ENCODE data around the gene RAE1.

DNA sequence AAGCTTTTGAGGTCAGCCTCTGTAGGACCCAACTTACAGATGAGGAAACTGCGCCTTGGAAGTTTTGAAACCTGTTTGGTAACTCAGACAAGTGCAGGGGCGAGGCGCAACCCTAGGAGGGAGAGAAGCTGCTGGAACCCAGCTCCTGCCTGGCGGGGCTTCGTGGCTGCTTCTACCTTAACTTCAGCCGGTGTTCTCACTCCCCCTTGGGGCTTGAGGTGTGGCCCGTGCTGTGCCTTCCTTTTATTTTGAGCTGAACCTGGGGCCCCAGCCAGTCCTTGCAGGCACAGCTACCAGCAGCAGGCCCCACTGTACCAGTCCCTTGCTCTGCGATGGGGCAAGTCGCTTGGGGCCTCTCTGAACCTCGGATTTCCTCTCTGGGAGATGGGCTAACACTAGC, 52.2 kb downstream of the RAE1 start:
- TF ChIP-seq, protein P1, sequence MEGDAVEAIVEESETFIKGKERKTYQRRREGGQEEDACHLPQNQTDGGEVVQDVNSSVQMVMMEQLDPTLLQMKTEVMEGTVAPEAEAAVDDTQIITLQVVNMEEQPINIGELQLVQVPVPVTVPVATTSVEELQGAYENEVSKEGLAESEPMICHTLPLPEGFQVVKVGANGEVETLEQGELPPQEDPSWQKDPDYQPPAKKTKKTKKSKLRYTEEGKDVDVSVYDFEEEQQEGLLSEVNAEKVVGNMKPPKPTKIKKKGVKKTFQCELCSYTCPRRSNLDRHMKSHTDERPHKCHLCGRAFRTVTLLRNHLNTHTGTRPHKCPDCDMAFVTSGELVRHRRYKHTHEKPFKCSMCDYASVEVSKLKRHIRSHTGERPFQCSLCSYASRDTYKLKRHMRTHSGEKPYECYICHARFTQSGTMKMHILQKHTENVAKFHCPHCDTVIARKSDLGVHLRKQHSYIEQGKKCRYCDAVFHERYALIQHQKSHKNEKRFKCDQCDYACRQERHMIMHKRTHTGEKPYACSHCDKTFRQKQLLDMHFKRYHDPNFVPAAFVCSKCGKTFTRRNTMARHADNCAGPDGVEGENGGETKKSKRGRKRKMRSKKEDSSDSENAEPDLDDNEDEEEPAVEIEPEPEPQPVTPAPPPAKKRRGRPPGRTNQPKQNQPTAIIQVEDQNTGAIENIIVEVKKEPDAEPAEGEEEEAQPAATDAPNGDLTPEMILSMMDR (conservative IDR thresholded peaks at IDR 0.05; ENCODE audit: low read depth, low read length), result no peak
- TF ChIP-seq POLR2A (IDR thresholded peaks at IDR 0.05; ENCODE audit: low read depth, low read length) (no peak), MAFK (IDR thresholded peaks at IDR 0.05; ENCODE audit: low read depth, low read length) (no peak), RFX5 (IDR thresholded peaks at IDR 0.05; ENCODE audit: low read depth, low read length) (no peak), CHD1 (IDR thresholded peaks at IDR 0.05; ENCODE audit: low read depth, low read length) (no peak)

Data from IMR-90 (cell line).